GM12878 (cell line): ENCODE results near the gene TRAPPC2B. TPM values are rescaled to one million over a fixed set of nuclear protein-coding genes. Genes with fewer than 3 reads are reported as not detected.

ENCODE experiments used
- ATAC-seq: fragments of 200-7000 bp; cut with Tn5 transposase; 3 replicates; pipeline ENCODE4 v1.9.1; 2020; ENCODE audit warnings: mild to moderate bottlenecking, moderate library complexity
- BruUV-seq: library from RNA; stranded (reverse); fragments of 400-500 nt; replicated peaks from 2 replicates; lab custom pipeline; 2021; lab: Mats Ljungman, UMichigan
- CTCF ChIA-PET: fragments of 300-600 bp; sonication (Branson Sonifier 250); formaldehyde crosslinking; extraction: SDS; loops from one replicate; lab custom pipeline; 2021; ENCODE audit warnings: inconsistent platforms; lab: Yijun Ruan, JAX
- POLR2A ChIA-PET: fragments of 350-600 bp; formaldehyde crosslinking; extraction: SDS; loops from one replicate; lab custom pipeline; 2021; ENCODE audit warnings: inconsistent platforms; lab: Charles Lee
- RAD21 ChIA-PET: fragments of 300-600 bp; sonication (Branson Sonifier 250); formaldehyde crosslinking; loops from one replicate; lab custom pipeline; 2023; ENCODE audit warnings: antibody characterized with exemption; ENCODE audit not compliant: unreplicated experiment; lab: Charles Lee
- SMC1A ChIA-PET: fragments of 300-600 bp; sonication (Branson Sonifier 250); formaldehyde crosslinking; loops from one replicate; lab custom pipeline; 2023; ENCODE audit not compliant: unreplicated experiment, uncharacterized antibody; lab: Charles Lee
- DNase-seq: peaks from one replicate; pipeline ENCODE4 v3.0.0-alpha.2; 2011; ENCODE audit warnings: low read depth, low spot score
- FAIRE-seq: peaks from 3 replicates; lab custom pipeline; 2011; peaks lifted over from hg19 to GRCh38; lab: Jason Lieb, UNC
- H2AFZ ChIP-seq: 2 replicates; pipeline ENCODE4 v1.6.0; 2011; ENCODE audit warnings: low read depth, low read length, control low read depth; ENCODE audit not compliant: control insufficient read depth
- H3K27ac ChIP-seq: 2 replicates; pipeline ENCODE4 v1.5.1; 2011; ENCODE audit warnings: control low read depth; ENCODE audit not compliant: control insufficient read depth, insufficient read depth
- H3K27me3 ChIP-seq, 2 experiments: replicated peaks in 1 of 2; 2 replicates each; pipeline versions ENCODE4 v1.6.0 to v1.6.1; 2011; ENCODE audit warnings: low read length in 1 of 2; ENCODE audit not compliant: control insufficient read depth in 2 of 2, insufficient read depth in 2 of 2
- H3K36me3 ChIP-seq, 2 experiments: 2 replicates each; pipeline ENCODE4 v1.5.1; 2011; ENCODE audit warnings: low read length in 1 of 2; ENCODE audit not compliant: control insufficient read depth in 2 of 2, insufficient read depth in 2 of 2
- H3K4me1 ChIP-seq: 2 replicates; pipeline ENCODE4 v1.6.1; 2011; ENCODE audit warnings: mild to moderate bottlenecking, low read length, moderate library complexity, mixed read lengths; ENCODE audit not compliant: control insufficient read depth, insufficient read depth
- H3K4me2 ChIP-seq: 2 replicates; pipeline ENCODE4 v1.6.0; 2011; ENCODE audit warnings: control low read depth; ENCODE audit not compliant: control insufficient read depth, insufficient read depth
- H3K4me3 ChIP-seq: fragments of 200-600 bp; sonication (generic); 2 replicates; pipeline ENCODE4 v1.5.1; 2016
- H3K79me2 ChIP-seq: 2 replicates; pipeline ENCODE4 v1.6.0; 2011; ENCODE audit warnings: low read length; ENCODE audit not compliant: control insufficient read depth, insufficient read depth
- H3K9ac ChIP-seq: 2 replicates; pipeline ENCODE4 v1.8.0; 2011; ENCODE audit warnings: low read length, control low read depth, mixed read lengths; ENCODE audit not compliant: control insufficient read depth, insufficient read depth
- H3K9me3 ChIP-seq: replicated peaks from 3 replicates; pipeline ENCODE4 v1.5.1; 2011; ENCODE audit warnings: mild to moderate bottlenecking, low read length; ENCODE audit not compliant: control insufficient read depth, insufficient read depth
- H4K20me1 ChIP-seq: 2 replicates; pipeline ENCODE4 v1.6.0; 2011; ENCODE audit not compliant: control insufficient read depth, insufficient read depth
- BHLHE40 ChIP-seq, 2 experiments: fragments of 450-650 bp in 1 of 2; IDR thresholded peaks; 2 replicates each; pipeline ENCODE4 v1.6.1; 2011 to 2017; ENCODE audit warnings: low read depth in 2 of 2, borderline replicate concordance in 1 of 2, improper control_type of control experiment in 1 of 2, low read length in 1 of 2, mild to moderate bottlenecking in 1 of 2
- CHD1 ChIP-seq: IDR thresholded peaks from 2 replicates; pipeline ENCODE4 v1.6.1; 2012; ENCODE audit warnings: low read depth, low read length, improper control_type of control experiment
- FOXM1 ChIP-seq: IDR thresholded peaks from 2 replicates; pipeline ENCODE4 v1.6.1; 2012; ENCODE audit warnings: low read depth, mild to moderate bottlenecking, inconsistent platforms, low read length, moderate library complexity
- KAT2A ChIP-seq: conservative IDR thresholded peaks from 2 replicates; pipeline ENCODE4 v1.6.1; 2011; ENCODE audit warnings: low read depth, low read length; ENCODE audit not compliant: control insufficient read depth
- MTA2 ChIP-seq: fragments of 450-650 bp; IDR thresholded peaks from 2 replicates; pipeline ENCODE4 v1.6.1; 2016; ENCODE audit warnings: low read depth, mild to moderate bottlenecking, moderate library complexity
- MXI1 ChIP-seq: fragments of 150-350 bp; IDR thresholded peaks from 2 replicates; pipeline ENCODE4 v1.6.1; 2011; ENCODE audit warnings: low read depth, mild to moderate bottlenecking, inconsistent platforms, low read length, improper control_type of control experiment
- RAD21 ChIP-seq: IDR thresholded peaks from 2 replicates; pipeline ENCODE4 v1.6.1; 2011; ENCODE audit warnings: mild to moderate bottlenecking, low read depth, low read length, moderate library complexity; ENCODE audit not compliant: insufficient read depth
- RUNX3 ChIP-seq: IDR thresholded peaks from 2 replicates; pipeline ENCODE4 v1.6.1; 2012; ENCODE audit warnings: low read length, inconsistent platforms
- SRF ChIP-seq, 2 experiments: IDR thresholded peaks; 2 replicates each; pipeline ENCODE4 v1.6.1; 2011; ENCODE audit warnings: low read depth in 2 of 2, low read length in 2 of 2, mild to moderate bottlenecking in 1 of 2, moderate library complexity in 1 of 2
- STAT1 ChIP-seq: fragments of 450-650 bp; conservative IDR thresholded peaks from 2 replicates; pipeline ENCODE4 v1.6.1; 2014; ENCODE audit warnings: antibody characterized with exemption, mild to moderate bottlenecking
- TBL1XR1 ChIP-seq: IDR thresholded peaks from 2 replicates; pipeline ENCODE4 v1.6.1; 2012; ENCODE audit warnings: low read depth, low read length, improper control_type of control experiment
- ZNF274 ChIP-seq: IDR thresholded peaks from one replicate; pipeline ENCODE4 v1.8.0; 2011; ENCODE audit not compliant: insufficient read length, insufficient read depth
- ZNF384 ChIP-seq: IDR thresholded peaks from 2 replicates; pipeline ENCODE4 v1.6.1; 2012; ENCODE audit warnings: low read depth, mild to moderate bottlenecking, low read length, improper control_type of control experiment, borderline replicate concordance
- WGBS: methylation state at CpG from one replicate; pipeline ENCODE4 v1.1.6; 2016; ENCODE audit warnings: low lambda C conversion rate; ENCODE audit not compliant: insufficient replicate concordance, insufficient coverage; ENCODE audit errors: missing lambda C conversion rate; 5-methylcytosine and 5-hydroxymethylcytosine counted together
- in situ Hi-C: fragments of 300-500 bp; cut with MboI; formaldehyde crosslinking; loops from 9 replicates; pipeline ENCODE4 v1.14.3; 2018; ENCODE audit warnings: mixed read lengths
- intact Hi-C: fragments of 100-400 bp; cut with micrococcal nuclease; formaldehyde crosslinking; loops from one replicate; pipeline ENCODE4 v1.14.2; 2022; ENCODE audit not compliant: unreplicated experiment
- polyA plus RNA-seq, 11 experiments: library from polyadenylated mRNA; depleted of rRNA in 4 of 11; unstranded in 6 of 11; stranded (reverse) in 5 of 11; fragments of >200 nt; fragmentation: Nextera tagmentation in 4 of 11; fragmentation: Illumina TruSeq in 1 of 11; extraction: Ambion mirVana in 4 of 11; extraction: Trizol in 1 of 11; gene quantifications; 1 replicate in 1 of 11; 2 replicates in 10 of 11; pipeline versions ENCODE4 v1.2.1 to v1.2.3, GENCODE V29; 2011 to 2016; ENCODE audit warnings: inconsistent platforms in 2 of 11, missing spikeins in 2 of 11, low read depth in 1 of 11
- total RNA-seq, 4 experiments: library from RNA; depleted of rRNA in 3 of 4; stranded (reverse); fragments of >200 nt in 3 of 4; fragmentation: Illumina TruSeq in 1 of 4; extraction: Trizol in 1 of 4; gene quantifications; 2 replicates each; pipeline versions ENCODE4 v1.2.1 to v1.2.3, GENCODE V29; 2013 to 2021
- TF ChIP-seq, protein P1 (sequence below): IDR thresholded peaks from 2 replicates; pipeline ENCODE4 v1.6.1; 2012; ENCODE audit warnings: low read length, inconsistent platforms
- TF ChIP-seq, protein P2 (sequence below): IDR thresholded peaks from 2 replicates; pipeline ENCODE4 v1.6.1; 2011; ENCODE audit warnings: low read depth, low read length, improper control_type of control experiment, borderline replicate concordance

The TRAPPC2B gene
- total and polyA plus RNA-seq, 10 of the 15 experiments (the other 5 are each of a cell fraction or from before 2014, with no cell fraction given), result 10.6 to 86.4 (median 25.6) TPM

DNA sequence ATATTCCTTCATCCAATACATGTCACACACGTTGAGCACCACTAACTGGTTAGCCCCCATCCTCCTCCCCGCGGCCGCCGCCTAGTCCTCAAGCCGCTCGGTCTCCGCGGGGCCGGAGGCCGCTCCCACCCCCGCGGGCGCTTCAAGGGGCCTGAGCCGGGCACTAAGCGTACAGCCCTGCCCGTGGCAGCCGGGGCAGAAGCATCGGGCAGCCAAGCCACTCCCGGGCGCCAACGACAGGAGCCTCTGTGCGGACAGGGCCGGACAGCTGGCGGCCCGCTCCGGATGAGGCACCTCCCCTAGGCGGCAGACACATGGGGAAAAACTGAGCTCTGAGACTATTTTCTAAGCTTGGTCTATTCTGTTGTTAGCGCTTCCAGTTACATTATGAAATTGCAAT, 45.8 kb upstream of the TRAPPC2B start:
- Histone ChIP-seq H3K27ac (no peak overlapping the region), H3K4me2 (no peak overlapping the region), H3K79me2 (peaks cover 22% of the 10 kb centered on the region), H3K4me3 (no peak overlapping the region), H3K9ac (no peak overlapping the region), H2AFZ (no peak overlapping the region), H3K9me3 (no peaks in the 10 kb centered on the region), H3K4me1 (peaks cover 3% of the 10 kb centered on the region; the same call in 1 of the 2 replicates), H3K27me3 (no peaks in the 10 kb centered on the region), H4K20me1 (no peaks in the 10 kb centered on the region), H3K36me3 (no peaks in the 10 kb centered on the region)
- TF ChIP-seq STAT1 (no peak), BHLHE40 (IDR thresholded peaks at IDR 0.05; ENCODE audit: borderline replicate concordance in 1 of 2, low read depth in 2 of 2, low read length in 1 of 2) (no peak), RUNX3 (no peak), TBL1XR1 (no peak), MTA2 (no peak), CHD1 (no peak), SRF (IDR thresholded peaks at IDR 0.05; ENCODE audit: low read depth in 2 of 2, low read length in 2 of 2) (no peak)
- no peak for ATAC-seq
- no peak for DNase-seq
- intact Hi-C loops (no loop called here), in situ Hi-C loops (no loop called here)
- no TSS peak for BruUV-seq
- CTCF ChIA-PET, result no interaction called here
- WGBS, result 64% methylated on average over 29 of the region's 29 CpGs
- RAD21 ChIA-PET, result no interaction called here
- SMC1A ChIA-PET, result interaction anchor here (1.0 kb wide), 1 partner anchor 51 kb away, joined by 4 read pairs; no protein-coding TSS in a partner anchor
- FAIRE-seq, result no peak
- POLR2A ChIA-PET, result interaction anchor here (0.6 to 1.2 kb wide), 2 partner anchors 31 to 1980 kb away, joined by 4 to 9 read pairs; no protein-coding TSS in a partner anchor

DNA sequence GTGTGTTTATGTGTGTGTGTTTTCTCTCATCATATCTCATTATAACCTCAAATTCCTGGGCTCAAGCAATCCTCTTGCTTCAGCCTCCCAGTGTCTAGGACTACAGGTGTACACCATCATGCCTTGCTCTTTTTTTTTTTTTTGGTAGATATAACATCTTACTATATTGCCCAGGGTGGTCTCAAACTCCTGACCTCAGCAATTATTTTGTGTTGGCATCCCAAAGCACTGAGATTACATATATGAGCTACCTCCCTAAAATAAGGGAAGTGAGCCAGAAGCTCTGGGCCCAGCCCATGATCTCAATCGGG, 43.5 kb upstream of the TRAPPC2B start:
- in situ Hi-C loops, result no loop called here
- ATAC-seq, result peak; percentile 4
- WGBS, result 0% methylated on average over 1 of the region's 1 CpG
- Histone ChIP-seq H3K9ac (peak overlapping the region; percentile 94), H3K4me1 (peaks cover 3% of the 10 kb centered on the region; the same call in 1 of the 2 replicates)
- TSS peak; percentile 99 for BruUV-seq
- TF ChIP-seq KAT2A (no peak), ZNF384 (no peak), RAD21 (no peak), MXI1 (no peak), FOXM1 (no peak), ZNF274 (no peak)
- TF ChIP-seq, protein P1, sequence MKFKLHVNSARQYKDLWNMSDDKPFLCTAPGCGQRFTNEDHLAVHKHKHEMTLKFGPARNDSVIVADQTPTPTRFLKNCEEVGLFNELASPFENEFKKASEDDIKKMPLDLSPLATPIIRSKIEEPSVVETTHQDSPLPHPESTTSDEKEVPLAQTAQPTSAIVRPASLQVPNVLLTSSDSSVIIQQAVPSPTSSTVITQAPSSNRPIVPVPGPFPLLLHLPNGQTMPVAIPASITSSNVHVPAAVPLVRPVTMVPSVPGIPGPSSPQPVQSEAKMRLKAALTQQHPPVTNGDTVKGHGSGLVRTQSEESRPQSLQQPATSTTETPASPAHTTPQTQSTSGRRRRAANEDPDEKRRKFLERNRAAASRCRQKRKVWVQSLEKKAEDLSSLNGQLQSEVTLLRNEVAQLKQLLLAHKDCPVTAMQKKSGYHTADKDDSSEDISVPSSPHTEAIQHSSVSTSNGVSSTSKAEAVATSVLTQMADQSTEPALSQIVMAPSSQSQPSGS, result no peak
- TF ChIP-seq, protein P2, sequence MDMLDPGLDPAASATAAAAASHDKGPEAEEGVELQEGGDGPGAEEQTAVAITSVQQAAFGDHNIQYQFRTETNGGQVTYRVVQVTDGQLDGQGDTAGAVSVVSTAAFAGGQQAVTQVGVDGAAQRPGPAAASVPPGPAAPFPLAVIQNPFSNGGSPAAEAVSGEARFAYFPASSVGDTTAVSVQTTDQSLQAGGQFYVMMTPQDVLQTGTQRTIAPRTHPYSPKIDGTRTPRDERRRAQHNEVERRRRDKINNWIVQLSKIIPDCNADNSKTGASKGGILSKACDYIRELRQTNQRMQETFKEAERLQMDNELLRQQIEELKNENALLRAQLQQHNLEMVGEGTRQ, result no peak
- TF ChIP-seq, all 136 proteins: peak for 0
- Histone ChIP-seq H3K27me3 (no peaks in the 10 kb centered on the region), H4K20me1 (no peaks in the 10 kb centered on the region), H3K4me3 (peak overlapping the region; percentile 86), H3K36me3 (peaks cover 3 to 5% of the 10 kb centered on the region in 2 experiments; a peak in 3 of 4 replicates), H3K79me2 (peaks cover 26% of the 10 kb centered on the region), H2AFZ (peak overlapping the region; percentile 93), H3K9me3 (no peaks in the 10 kb centered on the region), H3K27ac (peak overlapping the region; percentile 90), H3K4me2 (peak overlapping the region; percentile 79)
- DNase-seq (no peak), FAIRE-seq (no peak)
- RAD21 ChIA-PET, result interaction anchor here (0.7 kb wide), 1 partner anchor 37 kb away, joined by 3 read pairs; no protein-coding TSS in a partner anchor
- intact Hi-C loops, result loop anchor here (1.0 kb wide), 2 partner anchors 39 to 80 kb away; partner anchors contain the start of gene ZNF805
- SMC1A ChIA-PET, result interaction anchor here (0.6 to 1.0 kb wide), 2 partner anchors 22 to 31 kb away, joined by 4 read pairs; no protein-coding TSS in a partner anchor
- CTCF ChIA-PET, result interaction anchor here (0.7 to 2.8 kb wide), 2 partner anchors 43 to 47 kb away, joined by 3 to 6 read pairs; partner anchors contain the start of genes TRAPPC2B and ZNF547
- POLR2A ChIA-PET, result no interaction called here
